Duodenal mucosa (tissue), 2 donors: ENCODE results near the gene CFAP157.
A peak's percentile ranks its signal among the peaks of the same experiment; 100 is the strongest.

ENCODE experiments used
- H3K27ac ChIP-seq: one replicate; pipeline ENCODE4 v1.7.0; 2013; ENCODE audit warnings: low read depth, low read length
- H3K27me3 ChIP-seq, 2 donors: one replicate each; pipeline ENCODE4 v1.7.0; 2013; ENCODE audit warnings: low read length in 2 of 2, control low read depth in 1 of 2; ENCODE audit not compliant: insufficient read depth in 2 of 2, control insufficient read depth in 1 of 2
- H3K36me3 ChIP-seq, 2 donors: one replicate each; pipeline ENCODE4 v1.7.0; 2013; ENCODE audit warnings: low read length in 2 of 2, control low read depth in 1 of 2; ENCODE audit not compliant: insufficient read depth in 2 of 2, control insufficient read depth in 1 of 2
- H3K4me1 ChIP-seq, 2 donors: one replicate each; pipeline ENCODE4 v1.7.0; 2013; ENCODE audit warnings: low read length in 2 of 2, control low read depth in 1 of 2; ENCODE audit not compliant: insufficient read depth in 2 of 2, control insufficient read depth in 1 of 2
- H3K4me3 ChIP-seq, 2 donors: one replicate each; pipeline ENCODE4 v1.7.0; 2013; ENCODE audit warnings: low read length in 2 of 2, low read depth in 1 of 2
- H3K9ac ChIP-seq, 2 donors: one replicate each; pipeline ENCODE4 v1.7.0; 2013; ENCODE audit warnings: low read length in 2 of 2, low read depth in 1 of 2
- H3K9me3 ChIP-seq, 2 donors: one replicate each; pipeline ENCODE4 v1.7.0; 2013; ENCODE audit warnings: low read length in 2 of 2, control low read depth in 1 of 2; ENCODE audit not compliant: control insufficient read depth in 1 of 2

CFAP157 gene

DNA sequence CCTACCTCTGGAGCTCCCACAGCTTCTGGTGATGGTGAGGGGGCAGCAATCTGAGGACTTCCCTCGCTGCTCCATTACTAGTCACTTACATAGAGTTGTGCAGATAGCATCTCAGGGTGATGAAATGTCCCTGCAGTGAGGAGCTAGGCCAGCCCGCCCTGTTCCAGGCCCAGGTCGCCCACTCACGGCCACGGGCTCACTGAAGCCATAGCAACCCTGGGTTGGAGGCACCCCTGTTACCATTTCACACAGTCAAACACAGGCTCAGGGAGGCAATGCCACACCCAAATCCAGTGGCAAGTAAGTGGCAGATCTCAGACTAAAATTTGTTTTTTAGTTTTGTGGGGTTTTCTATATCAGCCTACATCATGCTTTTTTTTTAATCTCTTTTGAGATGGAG is 52.1 kb downstream of the CFAP157 start:
- Histone ChIP-seq H3K9ac (no peak overlapping the region), H3K36me3 (no peaks in the 10 kb centered on the region), H3K4me3 (no peak overlapping the region), H3K27me3 (peaks cover 4% of the 10 kb centered on the region in 2 donors), H3K9me3 (no peaks in the 10 kb centered on the region), H3K27ac (no peak overlapping the region), H3K4me1 (peaks cover 0 to 8% of the 10 kb centered on the region in 2 donors)

DNA sequence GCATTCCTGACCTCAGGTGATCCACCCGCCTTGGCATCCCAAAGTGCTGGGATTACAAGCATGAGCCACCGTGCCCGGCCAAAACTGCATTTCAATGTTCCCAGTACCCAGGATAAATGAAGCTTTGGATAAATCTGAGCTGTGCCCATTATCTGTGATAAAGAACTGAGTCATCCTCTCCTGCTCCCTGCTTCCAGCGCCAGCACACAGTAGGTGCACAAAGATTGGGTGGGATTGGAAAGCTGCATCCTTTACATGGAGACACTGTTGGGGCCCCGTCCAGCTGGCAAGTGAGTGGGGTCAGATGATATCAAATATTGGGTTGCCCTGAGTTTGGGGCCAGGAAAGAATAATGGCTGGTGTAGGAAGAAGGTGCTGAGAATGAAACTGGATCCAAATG is 54.3 kb downstream of the CFAP157 start:
- Histone ChIP-seq H3K4me3 (no peak overlapping the region), H3K36me3 (no peaks in the 10 kb centered on the region), H3K4me1 (peaks cover 0 to 12% of the 10 kb centered on the region in 2 donors), H3K9me3 (no peaks in the 10 kb centered on the region), H3K9ac (no peak overlapping the region), H3K27ac (no peak overlapping the region), H3K27me3 (peaks cover 0 to 4% of the 10 kb centered on the region in 2 donors)

DNA sequence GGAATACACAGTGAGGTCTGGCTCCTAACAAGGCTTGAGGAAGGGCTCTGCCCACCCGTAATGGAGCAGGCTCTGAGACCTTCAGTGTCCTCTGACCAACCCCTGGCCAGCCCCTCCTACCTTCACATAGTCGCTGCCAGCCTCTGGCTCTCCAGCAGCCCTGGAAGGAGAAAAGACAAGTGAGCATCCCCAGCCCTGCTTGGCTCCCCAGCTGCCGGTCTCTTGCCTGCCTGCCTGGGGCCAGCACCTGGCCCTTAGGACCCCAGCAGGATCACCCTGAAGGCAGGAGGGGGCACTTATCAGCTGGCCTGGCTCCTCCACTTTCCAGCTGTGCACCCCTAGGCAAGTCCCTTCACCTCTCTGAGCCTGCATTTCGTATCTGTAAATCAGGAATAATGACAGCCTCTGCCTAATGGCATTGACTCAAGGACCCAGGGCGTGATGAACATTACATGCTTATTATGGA is 54.7 kb downstream of the CFAP157 start:
- H3K36me3 ChIP-seq = no peaks in the 10 kb centered on the region
- H3K9ac ChIP-seq = no peak overlapping the region
- peaks cover 0 to 4% of the 10 kb centered on the region in 2 donors for H3K27me3 ChIP-seq
- no peak overlapping the region for H3K4me3 ChIP-seq
- no peak overlapping the region for H3K27ac ChIP-seq
- H3K9me3 ChIP-seq = no peaks in the 10 kb centered on the region
- H3K4me1 ChIP-seq = peaks cover 0 to 14% of the 10 kb centered on the region in 2 donors

DNA sequence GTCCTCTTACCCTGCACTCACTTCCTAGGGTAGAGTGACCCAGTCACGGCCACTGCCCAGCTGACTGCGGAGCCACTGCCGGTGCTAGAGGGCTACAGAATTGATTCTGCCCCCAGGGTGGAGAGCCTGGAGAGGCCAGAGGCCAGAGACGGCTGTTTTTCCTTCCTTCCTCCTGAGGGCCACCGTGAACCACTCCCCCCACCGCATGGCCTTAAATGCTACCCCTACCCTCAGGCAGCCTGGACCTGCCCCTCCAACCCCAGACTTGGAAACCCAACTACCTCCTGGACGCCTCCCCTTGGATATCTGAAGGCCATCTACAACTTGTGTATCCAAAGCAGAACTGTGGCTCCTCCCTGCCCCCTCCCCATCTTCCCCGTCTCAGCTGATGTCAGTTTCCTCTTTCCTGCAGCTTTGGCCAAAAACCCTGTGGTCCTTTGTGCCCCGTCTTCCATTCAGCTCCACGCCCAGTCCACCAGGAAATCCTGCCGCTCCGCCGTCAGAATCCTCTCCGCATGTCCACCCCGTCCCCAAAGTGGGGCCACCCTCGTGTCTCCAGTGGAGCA is 55.4 kb downstream of the CFAP157 start:
- Histone ChIP-seq H3K9ac (no peak overlapping the region), H3K27ac (peak overlapping the region; percentile 50), H3K9me3 (no peaks in the 10 kb centered on the region), H3K27me3 (peaks cover 0 to 4% of the 10 kb centered on the region in 2 donors), H3K4me3 (no peak overlapping the region), H3K4me1 (peaks cover 0 to 18% of the 10 kb centered on the region in 2 donors), H3K36me3 (no peaks in the 10 kb centered on the region)

DNA sequence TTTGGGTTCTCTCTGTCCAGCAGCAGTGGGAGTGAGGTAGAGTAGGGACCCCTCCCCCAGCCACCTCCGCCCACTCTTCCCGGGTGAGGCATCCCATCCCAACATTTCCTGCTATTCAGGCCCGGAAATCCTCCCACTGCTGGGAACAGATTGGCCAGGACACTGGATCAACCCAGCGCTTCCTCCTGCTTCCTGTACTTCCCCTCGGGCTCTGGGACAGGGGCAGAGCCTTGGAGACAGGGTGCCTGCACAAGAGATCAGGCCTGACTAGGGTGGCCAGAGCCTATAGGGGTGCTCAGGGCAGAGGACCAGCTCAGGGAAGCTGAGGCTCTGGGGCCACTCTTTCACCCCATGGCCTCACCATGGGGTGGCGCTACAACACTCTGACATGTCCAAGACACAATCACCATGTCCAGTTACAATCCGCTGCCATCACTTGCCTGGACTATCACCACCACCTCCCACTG is 57.2 kb downstream of the CFAP157 start:
- Histone ChIP-seq H3K4me3 (no peak overlapping the region), H3K4me1 (peaks cover 0 to 22% of the 10 kb centered on the region in 2 donors), H3K36me3 (no peaks in the 10 kb centered on the region), H3K27me3 (peaks cover 0 to 4% of the 10 kb centered on the region in 2 donors), H3K9ac (no peak overlapping the region), H3K9me3 (no peaks in the 10 kb centered on the region), H3K27ac (no peak overlapping the region)

DNA sequence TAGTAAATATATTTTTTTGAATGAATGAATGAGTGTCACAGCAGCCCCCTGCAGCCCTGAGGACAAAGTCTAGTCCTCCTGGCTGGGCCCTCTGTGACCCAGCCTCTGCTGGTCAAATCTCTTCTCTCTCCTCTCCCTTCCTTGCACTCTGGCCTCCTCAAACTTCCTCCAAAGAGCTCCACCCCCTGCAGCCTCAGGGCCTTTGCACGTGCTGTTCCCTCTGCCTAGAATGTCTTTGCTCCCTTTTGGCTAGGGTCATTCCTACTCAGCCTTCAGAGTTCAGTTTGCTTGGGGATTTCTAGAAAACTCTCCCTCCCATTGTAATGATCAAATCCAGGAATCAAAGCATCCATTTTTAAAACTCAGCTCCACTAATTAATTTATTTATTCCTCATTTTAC is 58.6 kb downstream of the CFAP157 start:
- no peak overlapping the region for H3K27ac ChIP-seq
- no peaks in the 10 kb centered on the region for H3K36me3 ChIP-seq
- no peaks in the 10 kb centered on the region for H3K9me3 ChIP-seq
- no peak overlapping the region for H3K9ac ChIP-seq
- peaks cover 0 to 4% of the 10 kb centered on the region in 2 donors for H3K27me3 ChIP-seq
- H3K4me1 ChIP-seq = peaks cover 2 to 31% of the 10 kb centered on the region in 2 donors
- no peak overlapping the region for H3K4me3 ChIP-seq
